Neural cell (in vitro differentiated cells): ENCODE measurements around the gene KRT80. TPM values are rescaled to one million over a fixed set of nuclear protein-coding genes. Genes with fewer than 3 reads are reported as not detected.

ENCODE experiments used
- H2AFZ ChIP-seq: fragments of 200-600, 300-800 bp; sonication (generic), shearing (Covaris generic); 2 replicates; pipeline ENCODE4 v1.6.0; 2014; ENCODE audit warnings: low read depth, mild to moderate bottlenecking, antibody characterized with exemption, low read length, moderate library complexity
- H3F3A ChIP-seq: fragments of 200-600 bp; shearing (Covaris generic); 2 replicates; pipeline ENCODE4 v1.6.1; 2016; ENCODE audit warnings: mild to moderate bottlenecking, moderate library complexity, mixed read lengths, antibody characterized with exemption, low read length; ENCODE audit not compliant: insufficient read depth, poor library complexity, severe bottlenecking
- H3K27ac ChIP-seq: fragments of 200-600, 300-800 bp; sonication (generic), shearing (Covaris generic); 2 replicates; pipeline ENCODE4 v1.5.1; 2014; ENCODE audit warnings: mild to moderate bottlenecking, low read length, moderate library complexity
- H3K27me3 ChIP-seq: fragments of 300-800, 200-600 bp; sonication (generic), shearing (Covaris generic); 2 replicates; pipeline ENCODE4 v1.6.0; 2014; ENCODE audit warnings: mild to moderate bottlenecking, low read depth, low read length, moderate library complexity; ENCODE audit not compliant: insufficient read depth
- H3K36me3 ChIP-seq: fragments of 300-800, 200-600 bp; sonication (generic), shearing (Covaris generic); 2 replicates; pipeline ENCODE4 v1.5.1; 2014; ENCODE audit warnings: mild to moderate bottlenecking, antibody characterized with exemption, low read length, moderate library complexity; ENCODE audit not compliant: insufficient read depth
- H3K4me2 ChIP-seq: fragments of 300-800, 200-600 bp; sonication (generic), shearing (Covaris generic); 2 replicates; pipeline ENCODE4 v1.6.0; 2014; ENCODE audit warnings: mild to moderate bottlenecking, low read length
- H3K4me3 ChIP-seq: fragments of 300-800, 200-600 bp; sonication (generic), shearing (Covaris generic); 2 replicates; pipeline ENCODE4 v1.5.1; 2014; ENCODE audit warnings: mild to moderate bottlenecking, low read length, moderate library complexity
- H3K79me2 ChIP-seq: fragments of 200-600 bp; shearing (Covaris generic); replicated peaks from 2 replicates; pipeline ENCODE4 v1.6.0; 2014; ENCODE audit warnings: mild to moderate bottlenecking, low read length, moderate library complexity; ENCODE audit not compliant: insufficient read depth
- H3K9ac ChIP-seq: fragments of 300-800, 200-600 bp; sonication (generic), shearing (Covaris generic); 2 replicates; pipeline ENCODE4 v1.6.1; 2016; ENCODE audit warnings: mild to moderate bottlenecking, low read length, mixed read lengths
- H3K9me2 ChIP-seq: fragments of 200-600 bp; shearing (Covaris generic); 2 replicates; pipeline ENCODE4 v1.6.1; 2016; ENCODE audit warnings: mild to moderate bottlenecking, low read length, mixed read lengths; ENCODE audit not compliant: insufficient read depth
- H3K9me3 ChIP-seq: fragments of 200-600, 300-800 bp; sonication (generic), shearing (Covaris generic); 2 replicates; pipeline ENCODE4 v1.6.1; 2016; ENCODE audit warnings: mild to moderate bottlenecking, mixed run types, low read length, moderate library complexity, mixed read lengths
- H4K20me1 ChIP-seq: fragments of 200-600 bp; shearing (Covaris generic); 2 replicates; pipeline ENCODE4 v1.6.1; 2016; ENCODE audit warnings: mild to moderate bottlenecking, mixed run types; ENCODE audit not compliant: insufficient read depth
- CTCF ChIP-seq: fragments of 450-650 bp; IDR thresholded peaks from 2 replicates; pipeline ENCODE4 v1.5.1; 2014; ENCODE audit warnings: antibody characterized with exemption, mild to moderate bottlenecking, moderate library complexity; ENCODE audit not compliant: poor library complexity, severe bottlenecking
- EP300 ChIP-seq: fragments of 450-650 bp; conservative IDR thresholded peaks from 2 replicates; pipeline ENCODE4 v1.6.1; 2014; ENCODE audit warnings: antibody characterized with exemption, mild to moderate bottlenecking, moderate library complexity; ENCODE audit not compliant: poor library complexity, severe bottlenecking
- EZH2 ChIP-seq: fragments of 200-600, 300-800 bp; shearing (Covaris generic), sonication (generic); IDR thresholded peaks from 2 replicates; pipeline ENCODE4 v1.6.1; 2014; ENCODE audit warnings: antibody characterized with exemption, low read length, borderline replicate concordance, mild to moderate bottlenecking; ENCODE audit not compliant: insufficient read depth, poor library complexity, severe bottlenecking
- MXI1 ChIP-seq: fragments of 450-650 bp; conservative IDR thresholded peaks from 2 replicates; pipeline ENCODE4 v1.6.1; 2014; ENCODE audit warnings: antibody characterized with exemption, mild to moderate bottlenecking; ENCODE audit not compliant: poor library complexity, severe bottlenecking
- POLR2AphosphoS5 ChIP-seq: IDR thresholded peaks from 2 replicates; pipeline ENCODE4 v1.6.1; 2012
- RAD21 ChIP-seq: fragments of 450-650 bp; conservative IDR thresholded peaks from 2 replicates; pipeline ENCODE4 v1.6.1; 2014; ENCODE audit warnings: antibody characterized with exemption, mild to moderate bottlenecking, moderate library complexity
- REST ChIP-seq: IDR thresholded peaks from 2 replicates; pipeline ENCODE4 v1.6.1; 2012; ENCODE audit warnings: borderline replicate concordance
- SMC3 ChIP-seq: fragments of 450-650 bp; conservative IDR thresholded peaks from 2 replicates; pipeline ENCODE4 v1.6.1; 2014; ENCODE audit warnings: antibody characterized with exemption, mild to moderate bottlenecking, moderate library complexity; ENCODE audit not compliant: poor library complexity
- TAF1 ChIP-seq: IDR thresholded peaks from 2 replicates; pipeline ENCODE4 v1.6.1; 2012; ENCODE audit warnings: low read depth
- polyA plus RNA-seq: library from polyadenylated mRNA; depleted of rRNA; stranded (reverse); fragments of >200 nt; gene quantifications from 2 replicates; pipeline ENCODE4 v1.2.3, GENCODE V29; 2014

Gene KRT80
- polyA plus RNA-seq, 1 donor from 2014 or later = not detected

GRCh38 chr12:52209321-52209720 lies 17.5 kb upstream of the KRT80 start:
- Histone ChIP-seq H2AFZ (no peak overlapping the region), H3K79me2 (no peaks in the 10 kb centered on the region), H3K9me2 (no peaks in the 10 kb centered on the region), H3K27me3 (no peaks in the 10 kb centered on the region), H4K20me1 (no peaks in the 10 kb centered on the region), H3K4me3 (no peak overlapping the region), H3K27ac (no peak overlapping the region), H3K9ac (no peak overlapping the region), H3K36me3 (no peaks in the 10 kb centered on the region), H3K9me3 (no peaks in the 10 kb centered on the region), H3K4me2 (no peak overlapping the region), H3F3A (no peaks in the 10 kb centered on the region)
- no peak for TF ChIP-seq EZH2
- no peak for TF ChIP-seq TAF1
- no peak for TF ChIP-seq CTCF
- TF ChIP-seq MXI1 = no peak
- TF ChIP-seq POLR2AphosphoS5 = no peak
- TF ChIP-seq EP300 = no peak
- TF ChIP-seq RAD21 = no peak
- TF ChIP-seq SMC3 = no peak
- no peak for TF ChIP-seq REST

- H3K27ac ChIP-seq = no peak overlapping the region
- no peaks in the 10 kb centered on the region for H3K9me3 ChIP-seq
- H3K4me2 ChIP-seq = no peak overlapping the region
- no peaks in the 10 kb centered on the region for H3K79me2 ChIP-seq
- H4K20me1 ChIP-seq = no peaks in the 10 kb centered on the region
- no peaks in the 10 kb centered on the region for H3K9me2 ChIP-seq
- H3K9ac ChIP-seq = no peak overlapping the region
- H3K27me3 ChIP-seq = no peaks in the 10 kb centered on the region
- no peak overlapping the region for H2AFZ ChIP-seq
- no peaks in the 10 kb centered on the region for H3F3A ChIP-seq
- TF ChIP-seq EZH2 (no peak), SMC3 (no peak), CTCF (no peak), POLR2AphosphoS5 (no peak), EP300 (no peak), MXI1 (no peak), REST (no peak)
- no peaks in the 10 kb centered on the region for H3K36me3 ChIP-seq
- no peak overlapping the region for H3K4me3 ChIP-seq
Measured at GRCh38 chr12:52208424-52209165, 16.8 kb upstream of the KRT80 start.
